Activated CD8-positive, alpha-beta T cell treated with anti-CD3 and anti-CD28 coated beads, Interleukin-2, amount 10 ng/mL, durations not matched to agents 7 days and 5 days (primary cell): ENCODE measurements around the gene OR2D2. TPM values are rescaled to one million over a fixed set of nuclear protein-coding genes. Genes with fewer than 3 reads are reported as not detected.
"Not testable (repeated sequence)": the region's sequence is repeated elsewhere in the genome, so short reads cannot be mapped to it uniquely, and the experiment has no call there.

Source experiments
- ATAC-seq: fragments of 150-1000 bp; cut with Tn5 transposase; one replicate; pipeline ENCODE4 v1.10.0; 2021; ENCODE audit warnings: moderate library complexity
- CTCF ChIA-PET: fragments of 350-600 bp; sonication (Branson Sonifier 250); formaldehyde crosslinking; loops from one replicate; lab custom pipeline; 2021; ENCODE audit warnings: antibody characterized with exemption; lab: Charles Lee
- POLR2A ChIA-PET: fragments of 350-600 bp; sonication (Branson Sonifier 250); formaldehyde crosslinking; loops from one replicate; lab custom pipeline; 2021; ENCODE audit warnings: antibody characterized with exemption; lab: Charles Lee
- DNase-seq: peaks from one replicate; pipeline ENCODE4 v3.0.0-alpha.2; 2020
- H3K27ac Mint-ChIP-seq: one replicate; pipeline ENCODE4 v1.8.0; 2021; ENCODE audit warnings: mild to moderate bottlenecking, mixed read lengths
- H3K27me3 Mint-ChIP-seq: one replicate; pipeline ENCODE4 v1.8.0; 2021; ENCODE audit warnings: low read depth, mixed read lengths
- H3K36me3 Mint-ChIP-seq: one replicate; pipeline ENCODE4 v1.8.0; 2021; ENCODE audit warnings: low read depth, mixed read lengths
- H3K4me1 Mint-ChIP-seq: one replicate; pipeline ENCODE4 v1.8.0; 2021; ENCODE audit warnings: low read depth, mixed read lengths
- H3K4me3 Mint-ChIP-seq: one replicate; pipeline ENCODE4 v1.8.0; 2021; ENCODE audit warnings: mild to moderate bottlenecking, mixed read lengths
- H3K9me3 Mint-ChIP-seq: one replicate; pipeline ENCODE4 v1.8.0; 2022; ENCODE audit warnings: mixed read lengths; ENCODE audit not compliant: insufficient read depth
- total RNA-seq, 2 experiments: library from RNA; stranded (reverse); gene quantifications; one replicate each; pipeline ENCODE4 v1.2.3, GENCODE V29; 2021

The OR2D2 gene
- total RNA-seq, 2 experiments from 2014 or later = not detected

DNA sequence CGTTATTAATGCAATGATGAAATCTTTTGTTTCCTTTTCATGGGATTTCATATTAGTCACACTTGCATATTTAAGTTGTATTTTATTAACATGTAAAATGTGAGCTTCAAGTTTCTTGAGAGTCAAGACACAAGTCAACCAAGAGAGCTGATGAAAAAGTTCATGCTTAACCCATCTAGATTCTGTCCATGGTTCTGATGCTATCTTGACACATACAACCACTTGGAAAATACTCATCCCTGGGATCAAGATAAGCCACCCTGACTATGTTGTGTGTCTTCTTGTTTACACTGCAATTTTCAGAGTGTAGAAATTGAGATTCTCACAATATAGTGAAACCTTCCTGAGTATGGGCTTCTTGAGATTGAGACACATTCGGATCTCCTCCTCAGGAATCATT is 16.5 kb downstream of the OR2D2 start:
- Mint-ChIP-seq H3K4me1 (no peaks in the 10 kb centered on the region), H3K4me3 (no peak overlapping the region), H3K27ac (no peak overlapping the region), H3K36me3 (no peaks in the 10 kb centered on the region), H3K27me3 (no peaks in the 10 kb centered on the region), H3K9me3 (no peaks in the 10 kb centered on the region)
- ChIA-PET POLR2A (no interaction called here), CTCF (no interaction called here)
- ATAC-seq = no peak
- DNase-seq = no peak

DNA sequence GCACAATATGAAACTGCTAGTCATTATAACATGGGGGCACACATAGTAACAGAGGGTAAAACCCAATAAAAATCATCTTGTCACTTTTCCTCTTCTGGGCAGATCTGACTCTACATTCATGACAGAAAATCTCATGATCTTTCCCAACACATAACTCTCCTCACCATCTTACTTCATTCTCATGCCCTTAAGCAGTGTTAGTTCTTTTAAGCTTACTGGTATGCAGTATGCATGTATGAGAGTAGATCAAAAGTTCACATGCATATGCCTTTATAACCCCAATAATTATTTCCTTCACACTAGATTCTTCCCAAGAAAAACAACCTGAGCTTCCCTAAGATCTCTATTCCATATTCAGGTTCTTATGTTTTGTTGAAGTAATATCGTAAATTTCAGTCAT is 21.0 kb downstream of the OR2D2 start:
- no peak overlapping the region for H3K4me3 Mint-ChIP-seq
- DNase-seq = no peak
- H3K9me3 Mint-ChIP-seq = no peaks in the 10 kb centered on the region
- no peak overlapping the region for H3K27ac Mint-ChIP-seq
- no peaks in the 10 kb centered on the region for H3K4me1 Mint-ChIP-seq
- no peaks in the 10 kb centered on the region for H3K36me3 Mint-ChIP-seq
- peaks cover 2% of the 10 kb centered on the region for H3K27me3 Mint-ChIP-seq
- no peak for ATAC-seq
- POLR2A ChIA-PET = no interaction called here
- CTCF ChIA-PET = no interaction called here

DNA sequence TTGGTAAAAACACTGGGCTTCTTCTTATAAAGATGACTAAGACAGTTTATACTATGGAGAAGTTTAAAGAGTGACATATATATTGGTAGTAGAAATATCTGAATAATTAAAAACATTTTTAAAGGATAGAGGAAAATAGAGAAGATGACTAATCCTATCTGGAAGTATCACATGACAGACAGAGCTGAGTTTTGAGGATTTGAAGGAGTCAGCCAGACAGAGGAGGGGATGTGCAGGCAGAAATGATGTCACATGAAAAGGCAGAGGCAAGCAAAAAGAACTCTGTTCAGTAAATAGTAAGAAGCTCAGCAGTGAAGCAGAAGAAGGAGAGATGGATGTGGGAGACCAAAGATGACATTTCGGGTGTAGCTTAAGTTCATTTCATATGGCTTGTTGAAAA is 27.9 kb downstream of the OR2D2 start:
- H3K27ac Mint-ChIP-seq = no peak overlapping the region
- CTCF ChIA-PET = interaction anchor here (1.1 kb wide), 1 partner anchor 22 kb away, joined by 3 read pairs; no protein-coding TSS in a partner anchor
- H3K4me1 Mint-ChIP-seq = no peaks in the 10 kb centered on the region
- ATAC-seq (no peak), DNase-seq (no peak)
- no peaks in the 10 kb centered on the region for H3K36me3 Mint-ChIP-seq
- POLR2A ChIA-PET = no interaction called here
- H3K27me3 Mint-ChIP-seq = peaks cover 6% of the 10 kb centered on the region
- H3K9me3 Mint-ChIP-seq = no peaks in the 10 kb centered on the region
- no peak overlapping the region for H3K4me3 Mint-ChIP-seq

DNA sequence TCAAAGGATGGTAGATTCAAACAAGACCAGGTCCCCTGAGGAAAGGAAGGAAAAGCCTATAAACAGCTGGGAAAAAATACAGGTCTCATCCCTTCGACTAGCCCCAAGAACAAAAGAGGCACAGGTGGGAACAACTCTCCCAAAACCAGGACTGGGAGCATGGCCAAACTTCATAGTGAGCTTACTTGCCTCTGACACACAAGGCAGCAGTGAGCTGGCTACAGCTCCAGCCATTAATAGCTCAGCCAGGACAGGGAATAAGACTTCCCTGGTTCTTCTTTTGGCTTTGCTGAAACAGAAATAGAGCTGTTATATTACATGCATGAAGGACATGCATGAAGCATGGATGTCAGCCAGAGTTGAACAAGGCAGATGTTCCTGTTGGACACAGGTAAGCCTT is 29.3 kb downstream of the OR2D2 start, which contains the start of gene OR10A2:
Gene OR10A2 (plus strand): TSS at position 97 of the 400 bp plus-strand sequence. CDS start 6,698 bp downstream, outside the sequence.
- ATAC-seq = no peak
- Mint-ChIP-seq H3K27ac (no peak within 1 kb of the TSS), H3K9me3 (no peaks in the 10 kb centered on the region), H3K4me3 (no peak within 1 kb of the TSS), H3K4me1 (no peaks in the 10 kb centered on the region), H3K36me3 (no peaks in the 10 kb centered on the region), H3K27me3 (peaks cover 6% of the 10 kb centered on the region)
- DNase-seq = no peak
- ChIA-PET POLR2A (no interaction called here), CTCF (interaction anchor here (2.2 kb wide), 1 partner anchor 51 kb away, joined by 8 read pairs; no protein-coding TSS in a partner anchor)

DNA sequence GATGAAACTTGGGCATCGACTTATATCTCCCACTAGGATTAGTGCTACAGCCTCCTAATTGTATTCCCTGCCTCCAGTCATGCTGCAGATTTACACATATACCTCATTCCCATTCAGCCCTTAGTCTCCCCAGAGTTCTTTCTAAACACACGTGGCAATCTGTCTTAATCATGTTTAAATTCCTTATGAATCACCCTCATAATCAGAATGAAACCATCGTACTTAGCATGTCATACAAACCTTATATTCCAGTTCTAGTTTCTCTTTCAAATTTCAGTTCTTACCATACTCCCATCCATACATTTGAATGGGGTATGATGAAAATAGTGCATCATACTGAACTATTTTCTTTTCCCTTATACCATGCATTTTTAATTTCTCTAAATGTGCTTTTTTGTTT is 35.4 kb downstream of the OR2D2 start:
- peaks cover 5% of the 10 kb centered on the region for H3K9me3 Mint-ChIP-seq
- H3K4me3 Mint-ChIP-seq = no peak overlapping the region
- peaks cover 3% of the 10 kb centered on the region for H3K4me1 Mint-ChIP-seq
- H3K27me3 Mint-ChIP-seq = no peaks in the 10 kb centered on the region
- ATAC-seq = no peak
- CTCF ChIA-PET = no interaction called here
- POLR2A ChIA-PET = no interaction called here
- no peak for DNase-seq
- no peak overlapping the region for H3K27ac Mint-ChIP-seq
- peaks cover 2% of the 10 kb centered on the region for H3K36me3 Mint-ChIP-seq

DNA sequence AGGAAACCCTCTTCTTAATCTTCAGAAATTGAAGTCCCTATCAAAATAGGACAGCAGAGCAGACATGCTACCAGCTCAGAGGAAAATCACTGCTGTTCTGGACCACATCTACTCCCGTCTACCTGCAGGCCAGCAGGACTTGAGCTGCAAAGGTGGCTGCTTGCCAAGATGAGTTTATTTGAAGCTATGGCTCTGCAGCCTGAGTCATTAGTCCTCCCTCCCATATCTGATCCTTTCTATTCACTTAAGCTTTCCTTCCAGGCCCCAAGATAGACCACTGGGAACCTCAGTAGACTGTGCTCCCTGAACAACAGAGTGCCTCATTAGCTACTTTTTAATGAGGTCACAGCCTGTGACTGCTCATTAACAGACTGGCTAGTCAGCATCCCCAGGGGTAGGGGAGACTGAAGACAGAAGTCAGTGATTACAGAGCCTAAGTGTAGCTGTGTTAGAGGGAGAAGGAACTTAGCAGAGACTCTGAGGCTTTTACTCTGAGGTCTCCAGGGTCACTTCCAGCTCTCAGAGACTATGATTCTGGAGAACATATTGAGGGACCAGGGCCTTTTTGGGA is 36.2 kb downstream of the OR2D2 start:
- ChIA-PET POLR2A (no interaction called here), CTCF (no interaction called here)
- Mint-ChIP-seq H3K9me3 (peaks cover 5% of the 10 kb centered on the region), H3K36me3 (peaks cover 2% of the 10 kb centered on the region), H3K27ac (no peak overlapping the region), H3K27me3 (no peaks in the 10 kb centered on the region), H3K4me1 (peaks cover 3% of the 10 kb centered on the region), H3K4me3 (no peak overlapping the region)
- DNase-seq (no peak), ATAC-seq (no peak)

DNA sequence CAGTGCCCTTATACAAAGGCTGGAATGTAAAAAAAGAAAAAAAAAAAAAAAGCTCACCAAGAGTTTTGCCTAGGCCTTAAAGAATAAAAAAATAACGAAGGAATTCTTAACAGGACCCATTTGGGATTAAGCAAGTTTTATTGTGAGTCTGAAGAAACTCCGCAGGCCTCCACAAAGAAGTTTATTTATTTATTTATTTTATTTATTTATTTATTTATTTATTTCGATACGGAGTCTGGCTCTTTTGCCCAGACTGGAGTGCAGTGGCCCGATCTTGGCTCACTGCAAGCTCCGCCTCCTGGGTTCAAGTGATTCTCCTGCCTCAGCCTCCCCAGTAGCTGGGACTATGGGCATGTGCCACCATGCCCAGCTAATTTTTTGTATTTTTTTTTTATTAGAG is 37.5 kb downstream of the OR2D2 start:
- H3K27me3 Mint-ChIP-seq, ATAC-seq, DNase-seq, POLR2A ChIA-PET, H3K9me3 Mint-ChIP-seq, CTCF ChIA-PET, H3K4me1 Mint-ChIP-seq, H3K4me3 Mint-ChIP-seq, H3K36me3 Mint-ChIP-seq, H3K27ac Mint-ChIP-seq: not testable (repeated sequence)

DNA sequence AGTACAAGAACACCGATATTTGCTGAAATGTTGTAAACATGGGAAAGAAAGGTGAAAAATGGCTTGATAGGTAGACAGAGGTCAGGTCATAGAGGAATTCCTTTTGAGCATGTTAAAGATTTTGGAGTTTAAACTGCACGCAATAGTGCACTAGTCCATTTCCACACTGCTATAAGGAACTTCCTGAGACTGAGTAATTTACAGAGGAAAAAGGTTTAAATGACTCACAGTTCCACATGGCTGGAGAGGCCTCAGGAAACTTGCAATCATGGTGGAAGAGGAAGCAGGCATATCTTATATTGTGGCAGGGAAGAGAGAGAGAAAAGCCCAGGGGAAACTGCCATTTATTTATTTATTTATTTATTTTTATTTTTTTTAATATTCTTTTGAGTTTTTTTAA is 41.8 kb downstream of the OR2D2 start:
- H3K36me3 Mint-ChIP-seq = peaks cover 2% of the 10 kb centered on the region
- CTCF ChIA-PET = no interaction called here
- ATAC-seq (no peak), DNase-seq (no peak)
- no peak overlapping the region for H3K27ac Mint-ChIP-seq
- no peaks in the 10 kb centered on the region for H3K4me1 Mint-ChIP-seq
- peaks cover 5% of the 10 kb centered on the region for H3K9me3 Mint-ChIP-seq
- POLR2A ChIA-PET = no interaction called here
- H3K27me3 Mint-ChIP-seq = peaks cover 3% of the 10 kb centered on the region
- no peak overlapping the region for H3K4me3 Mint-ChIP-seq

DNA sequence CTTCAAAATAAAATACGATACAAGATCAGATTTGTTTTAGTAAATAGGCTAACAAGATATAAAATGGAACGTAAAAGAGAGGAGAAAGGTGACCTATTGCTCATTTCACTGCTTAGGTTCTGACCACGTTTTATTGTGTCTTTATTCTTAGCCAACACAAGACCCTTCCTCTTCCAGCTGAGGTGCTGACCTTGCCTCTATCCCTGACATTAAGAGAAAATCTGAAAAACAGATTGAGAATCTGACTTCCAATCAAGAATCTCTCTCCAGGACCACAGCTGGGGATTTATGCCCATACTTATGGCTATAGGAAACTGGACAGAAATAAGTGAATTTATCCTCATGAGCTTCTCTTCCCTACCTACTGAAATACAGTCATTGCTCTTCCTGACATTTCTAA is 46.9 kb downstream of the OR2D2 start, which contains the start of gene OR10A5:
Gene OR10A5 (plus strand): TSS at position 301 of the 400 bp plus-strand sequence. CDS start 0 bp downstream, at position 301.
- DNase-seq = no peak
- ChIA-PET CTCF (no interaction called here), POLR2A (no interaction called here)

DNA sequence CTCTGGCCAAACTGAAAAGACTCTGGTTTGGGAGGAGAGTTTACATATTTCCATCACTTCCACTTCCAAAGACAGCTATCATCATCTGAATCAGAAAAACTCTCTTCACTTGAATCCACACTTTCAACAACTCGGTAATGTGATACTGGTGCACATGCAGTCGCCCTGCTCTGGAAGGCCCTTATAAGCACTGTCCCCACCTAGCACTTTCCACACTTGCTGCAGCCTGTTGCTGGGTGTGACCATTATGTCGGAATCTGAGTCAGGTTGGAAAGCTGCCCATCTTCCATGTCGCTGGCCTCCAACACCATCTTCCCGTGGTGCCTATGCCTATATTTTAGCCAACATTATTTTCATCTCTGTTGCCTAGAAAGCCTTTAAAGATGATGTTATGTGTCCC is 47.9 kb downstream of the OR2D2 start:
- Mint-ChIP-seq H3K27ac (no peak overlapping the region), H3K4me3 (no peak overlapping the region), H3K9me3 (no peaks in the 10 kb centered on the region), H3K27me3 (peaks cover 5% of the 10 kb centered on the region), H3K4me1 (no peaks in the 10 kb centered on the region), H3K36me3 (no peaks in the 10 kb centered on the region)
- CTCF ChIA-PET = no interaction called here
- DNase-seq (no peak), ATAC-seq (no peak)
- POLR2A ChIA-PET = no interaction called here

More for the DNA sequence above, 46.9 kb downstream of the OR2D2 start, which contains the start of gene OR10A5:
- Mint-ChIP-seq H3K27ac (no peak within 1 kb of the TSS), H3K4me3 (no peak within 1 kb of the TSS), H3K36me3 (no peaks in the 10 kb centered on the region), H3K9me3 (no peaks in the 10 kb centered on the region), H3K4me1 (no peaks in the 10 kb centered on the region), H3K27me3 (peaks cover 3% of the 10 kb centered on the region)
- no peak for ATAC-seq

DNA sequence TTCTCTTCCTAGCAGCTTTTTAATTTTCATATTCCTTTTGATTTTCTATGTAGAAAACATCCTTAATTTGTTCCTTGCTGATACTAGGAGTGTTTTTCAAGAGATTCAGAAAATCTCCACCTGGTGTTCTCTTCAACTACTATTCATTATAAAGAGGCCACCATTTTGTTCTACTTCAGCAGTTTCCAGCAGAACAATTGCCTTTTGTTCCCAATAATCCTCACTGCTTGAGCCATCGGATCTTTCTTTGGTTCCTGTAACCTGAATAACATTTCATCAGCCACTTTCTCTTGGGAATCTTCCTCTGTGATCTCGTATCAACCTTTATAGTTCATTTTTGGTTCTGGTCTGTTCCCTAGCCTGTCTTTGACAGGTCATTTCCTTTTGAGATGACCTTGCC is 48.6 kb downstream of the OR2D2 start:
- peaks cover 5% of the 10 kb centered on the region for H3K27me3 Mint-ChIP-seq
- CTCF ChIA-PET = no interaction called here
- DNase-seq (no peak), ATAC-seq (no peak)
- H3K4me1 Mint-ChIP-seq = no peaks in the 10 kb centered on the region
- no peaks in the 10 kb centered on the region for H3K36me3 Mint-ChIP-seq
- no peaks in the 10 kb centered on the region for H3K9me3 Mint-ChIP-seq
- no peak overlapping the region for H3K4me3 Mint-ChIP-seq
- H3K27ac Mint-ChIP-seq = no peak overlapping the region
- POLR2A ChIA-PET = no interaction called here

DNA sequence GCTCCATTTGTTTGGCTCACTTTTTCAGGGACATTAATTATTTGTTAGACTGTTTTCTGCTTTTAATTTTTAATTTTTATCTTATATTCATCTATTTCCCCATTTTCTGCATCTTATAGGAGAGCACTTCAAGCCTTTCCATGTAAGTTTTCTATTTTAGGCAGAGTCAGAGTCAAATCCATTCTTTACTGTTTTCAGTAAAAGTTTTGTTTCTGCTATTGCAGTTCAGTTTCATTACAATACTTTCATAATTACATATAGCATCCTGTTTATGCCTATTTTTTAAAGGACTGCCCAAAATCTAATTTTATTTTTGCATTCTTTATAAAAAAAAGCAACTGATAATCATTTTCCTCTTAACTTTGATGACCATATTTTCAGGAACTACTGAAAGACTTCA is 50.6 kb downstream of the OR2D2 start:
- ATAC-seq (no peak), DNase-seq (no peak)
- no peaks in the 10 kb centered on the region for H3K36me3 Mint-ChIP-seq
- H3K9me3 Mint-ChIP-seq = no peaks in the 10 kb centered on the region
- H3K4me3 Mint-ChIP-seq = no peak overlapping the region
- POLR2A ChIA-PET = no interaction called here
- H3K27ac Mint-ChIP-seq = no peak overlapping the region
- H3K4me1 Mint-ChIP-seq = no peaks in the 10 kb centered on the region
- H3K27me3 Mint-ChIP-seq = peaks cover 7% of the 10 kb centered on the region
- CTCF ChIA-PET = no interaction called here
